Ascending aorta (tissue), 2 donors: Measurements from ENCODE around the gene EZR. TPM values are rescaled to one million over a fixed set of nuclear protein-coding genes. Genes with fewer than 3 reads are reported as not detected.

Source experiments
- DNase-seq, 2 donors: peaks; one replicate each; pipeline ENCODE4 v3.0.0-alpha.2; 2019; ENCODE audit warnings: low spot score in 2 of 2
- H3K27ac ChIP-seq, 2 donors: fragments of 200-600 bp; sonication (generic); one replicate each; pipeline ENCODE4 v1.5.1; 2016 to 2017; ENCODE audit warnings: mild to moderate bottlenecking in 1 of 2
- H3K27me3 ChIP-seq: fragments of 200-600 bp; sonication (generic); one replicate; pipeline ENCODE4 v1.5.1; 2017
- H3K36me3 ChIP-seq, 2 donors: fragments of 200-600 bp; sonication (generic); one replicate each; pipeline ENCODE4 v1.5.1; 2016
- H3K4me1 ChIP-seq, 2 donors: fragments of 200-600 bp; sonication (generic); one replicate each; pipeline ENCODE4 v1.5.1; 2016 to 2017; ENCODE audit warnings: mild to moderate bottlenecking in 1 of 2
- H3K4me3 ChIP-seq, 2 donors: fragments of 200-600 bp; sonication (generic); one replicate each; pipeline ENCODE4 v1.5.1; 2016 to 2017; ENCODE audit warnings: mild to moderate bottlenecking in 1 of 2
- H3K9me3 ChIP-seq, 2 donors: fragments of 200-600 bp; sonication (generic); one replicate each; pipeline ENCODE4 v1.5.1; 2016
- intact Hi-C: fragments of 100-400 bp; cut with DNase I; formaldehyde crosslinking; loops from one replicate; pipeline ENCODE4 v1.15.1; 2023
- total RNA-seq: library from RNA; depleted of rRNA; stranded (reverse); fragments of >200 nt; gene quantifications from one replicate; pipeline ENCODE4 v1.1.0, GENCODE V29; 2016
- TF ChIP-seq, protein P1 (sequence below), 3 experiments: fragments of 200-600 bp in 2 of 3; fragments of 450-650 bp in 1 of 3; sonication (generic) in 2 of 3; IDR thresholded peaks; one replicate each; pipeline ENCODE4 v1.5.1; 2016 to 2019; ENCODE audit warnings: antibody characterized with exemption in 3 of 3, mild to moderate bottlenecking in 1 of 3, moderate library complexity in 1 of 3

EZR gene
- total RNA-seq, 1 donor from 2014 or later = 49.7 TPM

DNA sequence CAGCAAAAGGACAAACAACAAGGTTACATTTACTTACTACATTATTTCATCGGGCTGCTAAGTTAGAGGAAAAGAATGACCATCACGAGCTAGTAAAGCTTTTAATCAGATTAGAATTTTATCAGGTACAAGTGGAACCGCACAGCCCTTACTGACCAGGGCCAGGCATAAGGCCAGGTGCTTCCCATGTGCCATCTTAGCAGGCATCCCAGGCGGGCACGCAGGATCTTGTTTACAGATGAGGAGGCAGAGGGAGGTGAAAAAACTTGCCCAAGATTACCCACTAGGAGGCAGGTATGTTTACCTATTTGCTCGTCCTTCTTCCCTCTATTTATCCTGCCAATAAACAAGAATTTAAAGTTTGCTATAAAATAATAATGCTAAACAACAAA lies 10.7 kb downstream of the EZR start:
- no peaks in the 10 kb centered on the region for H3K9me3 ChIP-seq
- H3K27ac ChIP-seq = no peak overlapping the region
- no peaks in the 10 kb centered on the region for H3K27me3 ChIP-seq
- TF ChIP-seq, protein P1, sequence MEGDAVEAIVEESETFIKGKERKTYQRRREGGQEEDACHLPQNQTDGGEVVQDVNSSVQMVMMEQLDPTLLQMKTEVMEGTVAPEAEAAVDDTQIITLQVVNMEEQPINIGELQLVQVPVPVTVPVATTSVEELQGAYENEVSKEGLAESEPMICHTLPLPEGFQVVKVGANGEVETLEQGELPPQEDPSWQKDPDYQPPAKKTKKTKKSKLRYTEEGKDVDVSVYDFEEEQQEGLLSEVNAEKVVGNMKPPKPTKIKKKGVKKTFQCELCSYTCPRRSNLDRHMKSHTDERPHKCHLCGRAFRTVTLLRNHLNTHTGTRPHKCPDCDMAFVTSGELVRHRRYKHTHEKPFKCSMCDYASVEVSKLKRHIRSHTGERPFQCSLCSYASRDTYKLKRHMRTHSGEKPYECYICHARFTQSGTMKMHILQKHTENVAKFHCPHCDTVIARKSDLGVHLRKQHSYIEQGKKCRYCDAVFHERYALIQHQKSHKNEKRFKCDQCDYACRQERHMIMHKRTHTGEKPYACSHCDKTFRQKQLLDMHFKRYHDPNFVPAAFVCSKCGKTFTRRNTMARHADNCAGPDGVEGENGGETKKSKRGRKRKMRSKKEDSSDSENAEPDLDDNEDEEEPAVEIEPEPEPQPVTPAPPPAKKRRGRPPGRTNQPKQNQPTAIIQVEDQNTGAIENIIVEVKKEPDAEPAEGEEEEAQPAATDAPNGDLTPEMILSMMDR (IDR thresholded peaks at IDR 0.05) = no peak
- H3K4me3 ChIP-seq = no peak overlapping the region
- no peak for DNase-seq
- intact Hi-C loops = no loop called here
- no peaks in the 10 kb centered on the region for H3K36me3 ChIP-seq
- no peaks in the 10 kb centered on the region for H3K4me1 ChIP-seq

DNA sequence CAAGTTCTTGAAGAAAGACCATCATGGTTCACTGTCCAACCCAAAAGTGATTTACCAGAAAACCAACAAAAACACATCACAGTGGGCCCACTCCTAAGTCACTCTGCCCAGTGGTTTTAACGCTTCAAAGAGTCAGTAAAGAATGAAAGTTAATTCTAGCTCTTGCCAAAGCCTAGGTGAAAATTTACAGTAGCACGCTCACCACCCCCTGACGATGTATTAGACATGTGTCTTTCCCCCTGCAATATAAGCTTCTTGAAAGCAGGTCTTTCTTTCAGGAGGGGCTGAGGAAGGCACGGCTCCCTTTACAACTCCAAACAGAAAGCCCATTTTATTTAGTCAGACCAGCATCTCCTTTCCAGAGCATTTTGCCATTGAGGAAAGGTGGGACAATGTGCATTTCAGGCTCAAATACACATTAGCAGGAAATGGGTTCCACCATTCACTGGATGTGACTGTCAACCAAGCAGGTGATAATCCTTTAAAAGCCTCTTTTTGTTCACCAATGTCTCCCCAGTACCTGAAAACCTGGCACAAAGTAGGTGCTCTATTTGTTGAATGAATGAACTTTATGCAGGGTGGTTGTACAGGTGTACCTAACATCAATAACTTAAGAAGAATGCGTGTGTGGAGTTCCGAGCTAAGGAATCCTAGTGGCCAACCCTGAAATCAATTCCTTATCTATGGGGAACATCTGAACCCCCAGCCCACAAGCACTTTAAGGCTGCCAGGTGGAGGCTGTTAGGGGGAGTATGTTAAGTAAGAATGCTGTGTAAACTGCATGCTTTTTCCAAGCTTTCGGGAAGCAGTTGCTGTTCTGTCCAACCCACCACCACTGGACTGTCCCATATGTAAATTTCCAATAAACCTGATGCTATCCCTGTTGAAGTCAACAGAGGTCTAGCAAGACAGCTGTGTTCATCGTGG lies 11.4 kb downstream of the EZR start:
- TF ChIP-seq, protein P1 (IDR thresholded peaks at IDR 0.05) = no peak
- intact Hi-C loops = no loop called here
- DNase-seq = peak in 1 of 2 donors; percentile 47
- H3K27me3 ChIP-seq = no peaks in the 10 kb centered on the region
- H3K4me3 ChIP-seq = no peak overlapping the region
- no peaks in the 10 kb centered on the region for H3K9me3 ChIP-seq
- H3K27ac ChIP-seq = no peak overlapping the region
- H3K4me1 ChIP-seq = no peaks in the 10 kb centered on the region
- H3K36me3 ChIP-seq = no peaks in the 10 kb centered on the region

DNA sequence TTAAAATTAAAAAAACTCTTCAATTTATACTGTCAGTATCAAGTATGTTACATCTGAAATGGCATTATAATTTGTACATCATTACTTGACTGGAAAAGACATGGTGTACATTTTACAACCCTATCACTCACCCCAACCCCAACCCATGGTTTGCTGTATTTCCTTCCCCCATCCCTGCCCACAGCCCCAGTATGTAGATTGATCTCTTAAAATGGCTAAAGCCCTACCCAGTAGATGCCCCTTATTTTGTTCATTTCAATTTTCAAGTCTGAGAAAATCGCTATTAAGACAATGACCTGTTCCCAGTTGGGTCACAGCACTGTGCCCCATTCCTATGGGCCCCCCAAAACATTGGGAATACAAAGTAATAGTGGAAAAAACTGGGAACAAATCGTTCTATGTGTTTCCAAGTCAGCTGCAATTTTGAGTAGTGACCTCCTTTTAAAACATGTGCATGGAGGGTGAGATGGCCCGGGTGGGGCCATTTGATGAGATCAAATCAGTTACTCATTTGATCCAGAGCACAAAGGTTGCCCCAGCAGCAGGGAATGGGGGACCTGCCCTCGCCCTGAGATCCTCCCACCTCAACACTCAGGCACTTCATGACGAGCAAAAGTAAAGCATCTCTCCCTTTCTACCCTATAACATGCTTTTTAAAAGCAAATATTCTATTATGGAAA lies 13.3 kb downstream of the EZR start:
- H3K4me1 ChIP-seq = no peaks in the 10 kb centered on the region
- no peaks in the 10 kb centered on the region for H3K36me3 ChIP-seq
- no peaks in the 10 kb centered on the region for H3K27me3 ChIP-seq
- peak in 1 of 2 donors; percentile 3 for DNase-seq
- no peak overlapping the region for H3K4me3 ChIP-seq
- TF ChIP-seq, protein P1 (IDR thresholded peaks at IDR 0.05) = no peak
- H3K9me3 ChIP-seq = no peaks in the 10 kb centered on the region
- H3K27ac ChIP-seq = no peak overlapping the region
- intact Hi-C loops = no loop called here

DNA sequence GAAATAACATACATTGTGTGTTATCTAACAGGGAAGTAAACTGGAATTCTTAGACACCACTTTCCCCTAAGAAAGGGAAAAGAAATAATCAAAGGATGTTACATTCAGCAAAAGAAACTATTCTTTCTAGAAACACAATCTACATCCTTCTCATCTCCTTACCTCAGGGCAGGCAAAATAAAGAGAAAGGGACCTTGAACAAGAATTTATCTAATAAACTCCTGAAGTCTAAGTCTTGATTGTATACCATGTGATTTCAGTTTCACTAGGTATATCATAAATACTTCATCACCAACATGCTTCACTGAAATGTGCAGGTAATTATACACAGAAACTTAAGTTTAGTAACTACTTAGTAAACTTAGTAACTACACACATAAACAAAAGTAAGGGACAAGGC lies 15.0 kb downstream of the EZR start:
- Histone ChIP-seq H3K9me3 (no peaks in the 10 kb centered on the region), H3K27ac (no peak overlapping the region), H3K36me3 (no peaks in the 10 kb centered on the region), H3K4me1 (peaks cover 0 to 7% of the 10 kb centered on the region in 2 donors), H3K27me3 (no peaks in the 10 kb centered on the region), H3K4me3 (no peak overlapping the region)
- no peak for DNase-seq
- TF ChIP-seq, protein P1 (IDR thresholded peaks at IDR 0.05) = no peak
- intact Hi-C loops = no loop called here

DNA sequence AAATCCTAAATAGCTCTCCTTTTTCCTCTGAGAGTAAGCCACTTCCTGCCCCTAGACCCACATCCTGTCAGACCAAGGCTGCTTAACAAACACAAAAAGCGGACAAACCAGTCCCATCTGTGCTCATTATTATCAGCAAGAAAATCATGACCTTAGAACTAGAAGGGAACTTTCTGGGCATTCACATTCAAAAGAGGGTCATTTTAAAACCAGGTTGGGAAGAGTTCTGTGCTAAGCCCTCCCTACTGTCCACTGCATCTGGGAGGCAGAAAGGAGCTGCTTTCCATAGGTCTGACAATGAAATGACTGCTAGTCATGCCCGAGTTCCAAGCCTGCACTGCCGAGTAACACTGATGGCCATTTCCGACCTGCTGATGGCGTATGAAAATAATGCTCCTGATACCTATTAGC lies 15.4 kb downstream of the EZR start:
- no peak for DNase-seq
- Histone ChIP-seq H3K4me3 (no peak overlapping the region), H3K36me3 (no peaks in the 10 kb centered on the region), H3K27me3 (no peaks in the 10 kb centered on the region), H3K9me3 (no peaks in the 10 kb centered on the region), H3K27ac (no peak overlapping the region), H3K4me1 (peaks cover 4 to 11% of the 10 kb centered on the region in 2 donors)
- TF ChIP-seq, protein P1 (IDR thresholded peaks at IDR 0.05) = no peak
- intact Hi-C loops = no loop called here
